Peyer's patch (tissue), 4 donors: Measurements from ENCODE around the gene CDC14B. TPM values are rescaled to one million over a fixed set of nuclear protein-coding genes. Genes with fewer than 3 reads are reported as not detected.
"Not testable (repeated sequence)": the region's sequence is repeated elsewhere in the genome, so short reads cannot be mapped to it uniquely, and the experiment has no call there.

Experiments used
- DNase-seq, 3 donors: peaks; one replicate each; pipeline ENCODE4 v3.0.0-alpha.2; 2017 to 2019
- H3K27ac ChIP-seq, 4 donors: fragments of 200-600 bp; sonication (generic); one replicate each; pipeline ENCODE4 v1.5.1; 2016 to 2019
- H3K27me3 ChIP-seq, 2 donors: fragments of 200-600 bp; sonication (generic); one replicate each; pipeline ENCODE4 v1.5.1; 2019
- H3K36me3 ChIP-seq, 3 donors: fragments of 200-600 bp; sonication (generic); one replicate each; pipeline ENCODE4 v1.5.1; 2016 to 2019
- H3K4me1 ChIP-seq, 4 donors: fragments of 200-600 bp; sonication (generic); one replicate each; pipeline ENCODE4 v1.5.1; 2016 to 2019
- H3K4me3 ChIP-seq, 4 donors: fragments of 200-600 bp; sonication (generic); 1 replicate in 3 of 4; 2 replicates in 1 of 4; pipeline ENCODE4 v1.5.1; 2016 to 2019; ENCODE audit warnings: mild to moderate bottlenecking in 1 of 4
- H3K9me3 ChIP-seq, 4 donors: fragments of 200-600 bp; sonication (generic); one replicate each; pipeline ENCODE4 v1.5.1; 2016 to 2019; ENCODE audit warnings: mild to moderate bottlenecking in 1 of 4
- CTCF ChIP-seq, 6 experiments: fragments of 450-650 bp in 4 of 6; fragments of 200-600 bp in 2 of 6; sonication (generic) in 1 of 6; IDR thresholded peaks; one replicate each; pipeline ENCODE4 v1.5.1; 2017 to 2019; ENCODE audit warnings: antibody characterized with exemption in 6 of 6, mild to moderate bottlenecking in 3 of 6, moderate library complexity in 1 of 6
- POLR2A ChIP-seq, 2 donors: fragments of 450-650 bp; IDR thresholded peaks; one replicate each; pipeline ENCODE4 v1.5.1; 2017; ENCODE audit warnings: antibody characterized with exemption in 2 of 2, mild to moderate bottlenecking in 2 of 2, moderate library complexity in 2 of 2
- total RNA-seq, 4 donors: library from RNA; depleted of rRNA; stranded (reverse); fragments of >200 nt; gene quantifications; one replicate each; pipeline ENCODE4 v1.1.0, GENCODE V29; 2016

CDC14B gene
- total RNA-seq, 4 donors from 2014 or later = 23.9 to 36.6 (median 35.7) TPM

- no peaks in the 10 kb centered on the region for H3K9me3 ChIP-seq
- DNase-seq = no peak
- H3K27me3 ChIP-seq = no peaks in the 10 kb centered on the region
- TF ChIP-seq CTCF (IDR thresholded peaks at IDR 0.05) (no peak), POLR2A (IDR thresholded peaks at IDR 0.05) (no peak)
- no peak overlapping the region for H3K27ac ChIP-seq
- no peaks in the 10 kb centered on the region for H3K36me3 ChIP-seq
- H3K4me3 ChIP-seq = no peak overlapping the region
- H3K4me1 ChIP-seq = no peaks in the 10 kb centered on the region
Measured at GRCh38 chr9:96587338-96588315, 32.0 kb downstream of the CDC14B start.

DNA sequence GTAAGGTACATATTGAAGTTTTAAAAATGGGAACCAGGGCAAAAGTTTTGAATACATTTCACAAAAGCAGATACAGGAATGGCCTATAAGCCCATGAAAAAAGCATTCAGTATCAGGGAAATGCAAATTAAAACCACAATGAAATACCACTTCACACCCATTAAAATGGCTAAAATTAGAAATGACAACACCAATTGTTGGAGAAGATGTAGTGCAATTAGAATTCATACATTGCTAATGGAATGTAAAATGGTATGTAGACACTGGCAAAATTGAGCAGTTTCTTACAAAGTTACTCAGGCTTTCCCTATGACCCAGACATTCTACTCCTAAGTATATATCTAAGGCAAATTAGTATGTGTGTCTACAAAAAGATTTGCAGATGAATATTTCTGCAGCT is 34.2 kb downstream of the CDC14B start:
- Histone ChIP-seq H3K36me3 (no peaks in the 10 kb centered on the region), H3K4me1 (no peaks in the 10 kb centered on the region), H3K27me3 (no peaks in the 10 kb centered on the region), H3K9me3 (no peaks in the 10 kb centered on the region), H3K4me3 (no peak overlapping the region), H3K27ac (no peak overlapping the region)
- DNase-seq = no peak
- no peak for TF ChIP-seq CTCF (IDR thresholded peaks at IDR 0.05)
- TF ChIP-seq POLR2A (IDR thresholded peaks at IDR 0.05) = no peak

DNA sequence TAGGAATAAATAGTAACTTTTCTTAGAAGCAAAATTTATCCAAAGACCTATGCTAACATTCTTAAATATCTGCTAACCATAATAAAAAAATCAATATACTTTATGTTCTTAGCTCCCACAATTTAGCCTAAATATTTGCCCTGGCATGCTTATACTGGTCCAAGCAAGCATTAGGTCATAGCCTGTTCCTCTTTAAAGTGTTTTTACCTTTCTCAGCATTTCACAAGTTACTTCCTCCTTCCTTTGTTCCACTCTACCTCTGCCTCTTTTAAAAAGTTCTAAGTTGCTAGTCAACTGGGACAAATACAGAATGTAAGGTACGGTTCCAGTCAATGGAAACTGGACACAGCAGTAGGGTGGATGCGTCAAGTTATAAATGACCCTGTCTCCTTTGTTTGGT is 37.4 kb downstream of the CDC14B start:
- not testable (repeated sequence) for H3K9me3 ChIP-seq, H3K27me3 ChIP-seq, H3K36me3 ChIP-seq, H3K27ac ChIP-seq, DNase-seq, H3K4me3 ChIP-seq, H3K4me1 ChIP-seq

GRCh38 chr9:96581786-96582185 is 37.9 kb downstream of the CDC14B start:
- Histone ChIP-seq H3K4me1 (no peaks in the 10 kb centered on the region), H3K36me3 (no peaks in the 10 kb centered on the region), H3K4me3 (no peak overlapping the region), H3K9me3 (no peaks in the 10 kb centered on the region), H3K27me3 (no peaks in the 10 kb centered on the region), H3K27ac (no peak overlapping the region)
- TF ChIP-seq CTCF (IDR thresholded peaks at IDR 0.05) (no peak), POLR2A (IDR thresholded peaks at IDR 0.05) (no peak)
- no peak for DNase-seq

GRCh38 chr9:96581301-96581700 is 38.3 kb downstream of the CDC14B start:
- no peak overlapping the region for H3K27ac ChIP-seq
- DNase-seq = no peak
- no peaks in the 10 kb centered on the region for H3K36me3 ChIP-seq
- H3K4me1 ChIP-seq = no peaks in the 10 kb centered on the region
- no peaks in the 10 kb centered on the region for H3K27me3 ChIP-seq
- no peaks in the 10 kb centered on the region for H3K9me3 ChIP-seq
- no peak overlapping the region for H3K4me3 ChIP-seq
- no peak for TF ChIP-seq CTCF (IDR thresholded peaks at IDR 0.05)
- TF ChIP-seq POLR2A (IDR thresholded peaks at IDR 0.05) = no peak

- TF ChIP-seq POLR2A (IDR thresholded peaks at IDR 0.05) (no peak), CTCF (IDR thresholded peaks at IDR 0.05) (no peak)
Measured at GRCh38 chr9:96574931-96575351, 44.7 kb downstream of the CDC14B start.

More at GRCh38 chr9:96574931-96575351, 44.7 kb downstream of the CDC14B start:
- no peak overlapping the region for H3K4me3 ChIP-seq
- no peaks in the 10 kb centered on the region for H3K4me1 ChIP-seq
- H3K27ac ChIP-seq = no peak overlapping the region
- no peak for DNase-seq
- H3K9me3 ChIP-seq = no peaks in the 10 kb centered on the region
- no peaks in the 10 kb centered on the region for H3K27me3 ChIP-seq
- H3K36me3 ChIP-seq = no peaks in the 10 kb centered on the region
